Coronary artery (tissue), 2 donors: ENCODE data around the gene IGF1R.

ENCODE experiments used
- DNase-seq: peaks from one replicate; pipeline ENCODE4 v3.0.0-alpha.2; 2017; ENCODE audit warnings: low spot score
- H3K27ac ChIP-seq, 2 donors: fragments of 200-600 bp; sonication (generic); one replicate each; pipeline ENCODE4 v1.5.1; 2016 to 2019
- H3K4me3 ChIP-seq: fragments of 200-600 bp; sonication (generic); 2 replicates; pipeline ENCODE4 v1.5.1; 2016; ENCODE audit warnings: mild to moderate bottlenecking, moderate library complexity
- CTCF ChIP-seq: fragments of 200-600 bp; sonication (generic); IDR thresholded peaks from one replicate; pipeline ENCODE4 v1.5.1; 2019; ENCODE audit warnings: antibody characterized with exemption

IGF1R gene

GRCh38 chr15:98933406-98933805 is 285.1 kb downstream of the IGF1R start:
- Histone ChIP-seq H3K4me3 (no peak overlapping the region), H3K27ac (no peak overlapping the region)
- DNase-seq = no peak
- no peak for TF ChIP-seq CTCF

- no peak overlapping the region for H3K4me3 ChIP-seq
- DNase-seq = no peak
- H3K27ac ChIP-seq = no peak overlapping the region
- TF ChIP-seq CTCF = no peak
Measured at GRCh38 chr15:98935736-98936135, 287.4 kb downstream of the IGF1R start.

- H3K27ac ChIP-seq = no peak overlapping the region
- H3K4me3 ChIP-seq = no peak overlapping the region
- DNase-seq = no peak
- TF ChIP-seq CTCF = no peak
Measured at GRCh38 chr15:98937413-98938104, 289.2 kb downstream of the IGF1R start.

GRCh38 chr15:98938105-98938417 is 289.7 kb downstream of the IGF1R start:
- Histone ChIP-seq H3K4me3 (no peak overlapping the region), H3K27ac (no peak overlapping the region)
- DNase-seq = no peak
- no peak for TF ChIP-seq CTCF

- no peak overlapping the region for H3K4me3 ChIP-seq
- no peak for DNase-seq
- no peak for TF ChIP-seq CTCF
Measured at GRCh38 chr15:98938799-98939198, 290.5 kb downstream of the IGF1R start.

GRCh38 chr15:98939311-98940080 is 291.2 kb downstream of the IGF1R start:
- no peak overlapping the region for H3K27ac ChIP-seq
- TF ChIP-seq CTCF = no peak
- no peak overlapping the region for H3K4me3 ChIP-seq
- DNase-seq = no peak

More at GRCh38 chr15:98938799-98939198, 290.5 kb downstream of the IGF1R start:
- no peak overlapping the region for H3K27ac ChIP-seq
